ENCODE results near the gene NCS1. TPM values are rescaled to one million over a fixed set of nuclear protein-coding genes. Genes with fewer than 3 reads are reported as not detected.
A peak's percentile ranks its signal among the peaks of the same experiment; 100 is the strongest.

Gene NCS1
- total and polyA plus RNA-seq, 9 of the 15 experiments (the other 6 are each of a cell fraction or from before 2014, with no cell fraction given), result 0.28 to 27.0 (median 9.6) TPM

GRCh38 chr9:130149654-130150286 is 22.4 kb upstream of the NCS1 start (continued):
- TF ChIP-seq RBM25 (IDR thresholded peaks at IDR 0.05; ENCODE audit: low read depth, low read length, severe bottlenecking), result peak; percentile 67

DNA sequence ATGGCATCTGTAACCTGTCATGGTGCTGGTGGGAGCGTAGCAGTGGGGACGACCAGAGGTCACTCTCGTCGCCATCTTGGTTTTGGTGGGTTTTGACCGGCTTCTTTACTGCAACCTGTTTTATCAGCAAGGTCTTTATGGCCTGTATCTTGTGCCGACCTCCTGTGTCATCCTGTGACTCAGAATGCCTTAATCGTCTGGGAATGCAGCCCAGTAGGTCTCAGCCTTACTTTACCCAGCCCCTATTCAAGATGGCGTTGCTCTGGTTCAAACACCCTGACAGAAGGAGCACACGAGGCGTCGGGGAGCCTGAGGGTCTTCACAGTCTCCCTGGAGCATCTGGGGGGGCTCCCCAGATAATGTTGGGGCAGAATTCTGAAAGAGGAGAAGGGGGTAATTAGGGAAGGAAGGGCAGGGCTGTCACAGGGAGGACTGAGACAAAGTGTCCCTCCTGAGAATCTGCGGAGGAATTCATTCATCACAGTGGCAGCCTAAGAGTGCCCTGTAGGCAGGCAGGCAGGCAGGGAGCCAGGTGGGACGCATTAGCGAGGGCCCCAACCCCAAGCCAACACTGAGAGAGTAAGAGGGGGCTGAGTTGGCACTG is 21.3 kb upstream of the NCS1 start:
- Histone ChIP-seq H3K9me1 (ENCODE audit: control insufficient read depth, insufficient read depth, low read length) (no peaks in the 10 kb centered on the region), H3K36me3 (ENCODE audit: control insufficient read depth, insufficient read depth, low read length) (no peaks in the 10 kb centered on the region), H3K27ac (ENCODE audit: extremely low read depth, low read depth, low read length) (peak overlapping the region; percentile 69; the same call in 2 of the 3 replicates), H3K4me1 (replicated peaks in 1 of 2; ENCODE audit: control insufficient read depth in 2 of 2, insufficient read depth in 2 of 2, low read length in 2 of 2) (peaks cover 10 to 11% of the 10 kb centered on the region in 2 experiments; a peak in 3 of 5 replicates), H4K20me1 (replicated peaks; ENCODE audit: control insufficient read depth, insufficient read depth, low read length) (no peaks in the 10 kb centered on the region), H3K79me2 (ENCODE audit: control insufficient read depth, insufficient read depth, low read length) (no peaks in the 10 kb centered on the region), H3K9ac (ENCODE audit: insufficient read depth in 1 of 2, low read depth in 2 of 2, low read length in 2 of 2) (peak overlapping the region in 1 of 2 experiments; percentile 32; a peak in 1 of 4 replicates), H3K27me3 (ENCODE audit: control insufficient read depth in 2 of 2, insufficient read depth in 2 of 2, low read length in 2 of 2) (no peaks in the 10 kb centered on the region), H3K4me3 (no peak overlapping the region), H2AFZ (ENCODE audit: low read depth, low read length) (peak overlapping the region; percentile 76), H3K9me3 (replicated peaks; ENCODE audit: control insufficient read depth, insufficient read depth, low read depth, low read length) (no peaks in the 10 kb centered on the region), H3K4me2 (ENCODE audit: insufficient read depth, low read length) (no peak overlapping the region)
- peak; percentile 21 for ATAC-seq
- DNase-seq (ENCODE audit: extremely low read depth in 1 of 4, low spot score in 3 of 4), result peak in 1 of 4 experiments; percentile 64
- no TSS peak for BruUV-seq (replicated peaks)
- intact Hi-C loops (cut with micrococcal nuclease), result no loop called here
- in situ Hi-C loops (cut with MboI), result no loop called here
- peak; percentile 69 for FAIRE-seq
- 23% methylated on average over 14 of the region's 14 CpGs for WGBS (ENCODE audit: insufficient coverage, low coverage, missing lambda C conversion rate)
- CTCF ChIA-PET (ENCODE audit: low intra/inter-chr PET ratio), result no interaction called here
- POLR2A ChIA-PET, result interaction anchor here (1.4 kb wide), 1 partner anchor 9 kb away, joined by 4 read pairs; no protein-coding TSS in a partner anchor
- TF ChIP-seq NEUROD1 (IDR thresholded peaks at IDR 0.05; ENCODE audit: borderline replicate concordance, low read depth, low read length, partially characterized antibody) (no peak), IRF1 (CRISPR knock-in tag; IDR thresholded peaks at IDR 0.05; ENCODE audit: borderline replicate concordance) (no peak), CXXC5 (CRISPR knock-in tag; IDR thresholded peaks at IDR 0.05) (peak; percentile 86), EP300 (IDR thresholded peaks at IDR 0.05; ENCODE audit: low read length) (peak; percentile 37; the same call in 1 of the 2 replicates), PML (IDR thresholded peaks at IDR 0.05; ENCODE audit: low read length) (no peak), RBM17 (IDR thresholded peaks at IDR 0.05; ENCODE audit: borderline replicate concordance, low read depth, low read length) (no peak), POLR2G (IDR thresholded peaks at IDR 0.05; ENCODE audit: low read depth, low read length) (no peak), RFX5 (IDR thresholded peaks at IDR 0.05; ENCODE audit: low read depth, low read length) (no peak), TSHZ1 (CRISPR knock-in tag; IDR thresholded peaks at IDR 0.05) (peak; percentile 88)

Data from K562 (cell line).